Testis (tissue), 2 donors: ENCODE measurements around the gene OCA2.

Source experiments
- CTCF ChIP-seq, 3 experiments: fragments of 450-650 bp in 2 of 3; fragments of 200-600 bp in 1 of 3; sonication (generic) in 1 of 3; IDR thresholded peaks; one replicate each; pipeline ENCODE4 v1.5.1; 2016 to 2019; ENCODE audit warnings: antibody characterized with exemption in 3 of 3, mild to moderate bottlenecking in 2 of 3, moderate library complexity in 1 of 3
- POLR2A ChIP-seq: fragments of 450-650 bp; IDR thresholded peaks from one replicate; pipeline ENCODE4 v1.6.1; 2017; ENCODE audit warnings: antibody characterized with exemption, mild to moderate bottlenecking, moderate library complexity

DNA sequence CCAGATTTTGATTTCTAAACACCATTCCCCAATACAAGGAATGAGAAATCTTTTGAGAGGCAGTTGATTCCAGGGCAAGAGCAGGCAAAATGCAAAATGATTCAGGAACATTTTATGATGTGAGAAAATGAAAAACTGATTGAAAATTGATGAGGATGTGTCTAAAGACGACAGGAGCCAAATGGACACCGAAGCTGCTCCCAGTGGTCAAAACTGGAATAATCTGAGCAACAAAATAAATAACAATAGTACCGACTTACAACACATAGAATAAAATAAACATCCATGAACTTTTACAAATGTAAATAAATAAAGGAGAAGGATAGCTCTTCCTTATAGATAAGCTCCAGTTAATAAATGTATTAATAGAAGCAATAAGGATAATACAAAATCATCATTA, 186.8 kb downstream of the OCA2 start:
- TF ChIP-seq POLR2A (no peak), CTCF (IDR thresholded peaks at IDR 0.05) (no peak)
